Lower leg skin (tissue), 3 donors: ENCODE measurements around the gene SERPINB13.

ENCODE experiments used
- CTCF ChIP-seq, 3 donors: fragments of 450-650 bp; IDR thresholded peaks; one replicate each; pipeline ENCODE4 v1.5.1; 2016; ENCODE audit warnings: antibody characterized with exemption in 3 of 3, mild to moderate bottlenecking in 3 of 3, moderate library complexity in 2 of 3
- POLR2A ChIP-seq, 2 donors: fragments of 450-650 bp; IDR thresholded peaks; one replicate each; pipeline ENCODE4 v1.6.1; 2016 to 2017; ENCODE audit warnings: antibody characterized with exemption in 2 of 2, mild to moderate bottlenecking in 1 of 2, moderate library complexity in 1 of 2

DNA sequence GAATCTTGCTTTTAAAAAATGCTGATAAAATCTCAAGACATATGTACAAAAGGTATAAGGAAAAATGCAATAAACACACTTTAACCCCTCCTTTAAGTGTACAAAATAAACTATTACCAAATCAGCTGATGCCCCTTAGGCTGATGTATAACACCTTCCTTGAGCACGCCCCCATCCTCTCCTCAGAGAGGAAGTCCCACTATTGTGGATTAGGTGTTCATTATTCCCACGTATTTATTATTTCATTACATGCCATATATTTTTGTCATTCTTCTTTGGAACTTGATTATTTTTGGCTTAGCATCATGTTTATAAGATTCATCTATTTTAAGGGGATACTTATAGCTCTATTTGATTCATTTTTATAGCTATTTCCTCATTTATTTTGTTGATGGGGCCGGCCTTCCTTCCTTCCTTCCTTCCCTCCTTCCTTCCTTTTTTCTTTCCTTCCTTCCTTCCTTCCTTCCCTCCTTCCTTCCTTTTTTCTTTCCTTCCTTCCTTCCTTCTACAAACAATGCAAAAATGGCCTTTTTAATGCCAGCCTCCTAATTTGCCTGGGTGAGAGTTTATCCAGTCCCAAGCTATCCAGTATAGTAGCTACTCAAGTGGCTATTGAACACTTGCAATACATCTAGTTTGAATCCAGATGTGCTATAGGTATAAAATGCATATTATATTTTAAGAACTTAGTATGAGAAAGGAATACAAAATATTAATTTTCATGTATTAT lies 4.0 kb downstream of the SERPINB13 start:
- no peak for TF ChIP-seq POLR2A (IDR thresholded peaks at IDR 0.05)
- TF ChIP-seq CTCF (IDR thresholded peaks at IDR 0.05), result no peak
